Testis (tissue), 2 donors: Measurements from ENCODE around the gene BICRAL.

Source experiments
- CTCF ChIP-seq, 3 experiments: fragments of 450-650 bp in 2 of 3; fragments of 200-600 bp in 1 of 3; sonication (generic) in 1 of 3; IDR thresholded peaks; one replicate each; pipeline ENCODE4 v1.5.1; 2016 to 2019; ENCODE audit warnings: antibody characterized with exemption in 3 of 3, mild to moderate bottlenecking in 2 of 3, moderate library complexity in 1 of 3
- POLR2A ChIP-seq: fragments of 450-650 bp; IDR thresholded peaks from one replicate; pipeline ENCODE4 v1.6.1; 2017; ENCODE audit warnings: antibody characterized with exemption, mild to moderate bottlenecking, moderate library complexity

DNA sequence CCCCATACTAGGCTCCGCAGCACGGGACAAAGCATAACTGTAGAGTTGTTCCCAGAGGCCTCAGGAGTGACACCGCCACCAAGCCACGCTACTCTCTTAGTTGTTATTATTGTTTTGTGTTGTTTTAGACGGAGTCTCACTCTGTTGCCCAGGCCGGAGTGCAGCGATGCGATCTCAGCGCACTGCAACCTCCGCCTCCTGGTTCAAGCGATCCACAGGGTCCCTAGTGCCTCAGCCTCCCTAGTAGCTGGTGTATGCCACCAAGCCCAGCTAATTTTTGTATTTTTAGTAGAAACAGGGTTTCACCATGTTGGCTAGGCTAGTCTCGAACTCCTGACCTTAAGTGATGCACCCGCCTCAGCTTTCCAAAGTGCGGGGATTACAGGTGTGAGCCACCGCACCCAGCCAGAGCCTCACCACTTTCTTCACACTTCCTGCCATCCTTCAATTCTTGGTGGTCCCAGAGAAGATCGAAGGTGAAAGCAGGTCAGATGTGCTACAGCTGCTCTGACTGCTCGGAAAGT is 109.4 kb downstream of the BICRAL start:
- TF ChIP-seq CTCF (IDR thresholded peaks at IDR 0.05): no peak
- no peak for TF ChIP-seq POLR2A
